ENCODE measurements around the gene WNT7A.
"Not testable (repeated sequence)": the region's sequence is repeated elsewhere in the genome, so short reads cannot be mapped to it uniquely, and the experiment has no call there.

WNT7A gene

GRCh38 chr3:13865106-13865505 is 14.8 kb downstream of the WNT7A start:
- DNase-seq: no peak

DNA sequence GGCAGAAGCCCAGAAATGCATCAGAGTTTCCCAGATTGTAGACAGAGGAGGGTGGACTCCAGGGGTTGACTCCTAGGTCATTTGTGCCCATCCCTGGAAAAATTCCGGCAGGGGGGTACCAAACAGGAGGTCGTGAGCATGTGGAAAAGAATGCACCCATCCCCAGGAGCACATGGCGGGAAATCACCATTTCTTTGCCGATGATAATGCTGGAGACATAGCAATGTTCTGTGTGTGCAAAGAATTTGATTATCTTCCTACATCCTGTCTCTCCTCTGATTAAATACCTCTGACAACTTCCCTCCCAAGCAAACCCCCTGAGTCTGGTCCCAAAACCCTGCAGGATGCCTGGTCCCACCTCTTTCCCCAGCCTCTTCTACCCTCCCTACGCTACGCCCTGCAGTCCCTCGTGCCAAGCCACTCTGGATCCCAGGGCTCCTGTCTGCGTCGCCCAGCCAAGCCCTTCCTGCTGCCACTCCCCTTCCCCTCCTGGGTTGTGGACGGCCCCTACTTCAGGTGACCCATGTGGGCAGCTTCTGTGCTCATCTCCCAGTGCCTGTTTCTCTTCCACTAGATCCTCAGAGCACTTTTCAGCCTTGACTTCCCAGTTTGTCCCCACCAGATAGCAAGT is 15.8 kb downstream of the WNT7A start:
- no peak for DNase-seq

DNA sequence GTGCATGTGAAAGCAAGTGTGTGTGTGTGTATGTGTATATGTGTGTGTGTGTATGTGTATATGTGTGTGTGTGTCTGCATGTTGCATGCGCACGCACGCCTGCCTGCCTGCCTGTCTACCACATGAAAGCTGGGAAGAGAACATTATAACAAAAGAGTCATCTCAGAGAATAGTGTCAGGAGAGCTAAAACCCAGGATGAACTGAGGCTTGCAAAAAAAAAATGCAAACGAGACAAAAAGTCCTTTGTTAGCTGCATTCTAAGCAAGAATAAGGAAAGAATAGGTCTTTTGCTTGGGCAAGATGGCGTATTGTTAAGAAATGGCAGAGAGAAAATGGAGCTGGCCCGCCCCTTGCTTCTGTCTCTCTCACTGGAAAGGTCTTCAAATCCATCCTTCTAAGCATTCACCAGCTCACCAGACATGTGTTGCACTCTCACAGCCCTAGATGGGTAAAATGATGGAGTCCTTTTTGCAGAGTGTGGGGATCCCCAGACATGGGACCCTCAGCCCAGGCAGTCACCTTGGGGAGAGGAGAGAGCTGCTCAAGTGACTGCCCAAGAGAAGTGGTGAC is 16.4 kb downstream of the WNT7A start:
- DNase-seq: no peak

DNA sequence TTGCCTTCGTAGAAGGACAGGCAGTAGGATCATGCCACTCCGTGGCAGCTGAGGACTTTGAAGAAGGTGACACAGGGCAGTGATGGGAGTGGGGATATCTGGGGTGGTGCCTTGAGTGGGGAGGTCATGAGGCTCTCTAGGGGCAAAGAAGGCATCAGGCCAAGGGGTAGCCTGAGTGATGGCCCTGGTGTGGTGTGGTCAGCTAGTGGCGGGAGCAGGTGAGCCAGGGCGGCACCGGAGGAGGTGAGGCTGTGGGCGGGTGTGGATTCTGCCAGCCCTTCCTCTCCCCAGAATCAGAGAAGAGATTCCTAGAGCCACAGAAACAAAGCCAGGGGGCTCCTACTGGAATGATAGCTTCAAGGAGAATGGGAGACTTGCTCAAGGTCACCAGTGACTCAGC is 18.4 kb downstream of the WNT7A start:
- no peak for DNase-seq

- DNase-seq: no peak
These were observed 19.9 kb downstream of the WNT7A start for GRCh38 chr3:13860001-13860400.

DNA sequence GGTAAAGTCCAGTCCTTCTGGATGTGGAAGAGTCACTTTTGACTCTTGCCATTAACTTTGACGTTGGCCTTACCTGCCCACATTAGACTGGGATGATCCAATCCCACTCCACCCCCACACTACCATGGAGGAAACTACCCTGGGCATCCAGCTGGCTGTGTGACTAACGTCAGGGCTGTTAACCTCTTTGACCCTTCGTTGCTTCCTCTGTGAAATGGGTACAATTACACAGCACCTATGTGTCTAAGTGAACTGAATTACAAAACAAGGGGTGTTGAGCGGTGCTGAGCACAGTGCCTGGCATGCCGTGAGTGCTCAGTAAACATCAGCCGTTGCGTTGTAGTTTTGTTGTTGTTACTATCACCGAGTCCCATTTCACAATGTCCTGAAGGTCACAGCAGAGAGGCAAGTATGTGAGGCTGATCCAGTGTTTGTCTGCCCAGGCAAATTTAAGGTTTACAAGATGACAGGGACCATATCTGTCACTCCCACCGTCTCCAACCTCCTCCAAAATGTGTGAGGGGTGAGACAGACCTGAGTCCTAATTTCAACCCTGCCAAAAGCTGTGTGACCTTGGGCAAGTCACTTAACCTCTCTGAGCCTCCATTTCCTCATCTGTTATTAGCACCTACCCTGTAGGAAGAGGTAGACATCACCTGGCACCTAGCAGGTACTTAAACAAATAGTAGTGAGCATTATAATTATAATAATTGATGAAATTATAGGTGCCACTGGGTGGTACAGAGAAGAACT is 20.9 kb downstream of the WNT7A start:
- DNase-seq: no peak

GRCh38 chr3:13857702-13858380 is 22.0 kb downstream of the WNT7A start:
- DNase-seq: no peak

- DNase-seq: not testable (repeated sequence)
These were observed 23.2 kb downstream of the WNT7A start for GRCh38 chr3:13856628-13857027.

DNA sequence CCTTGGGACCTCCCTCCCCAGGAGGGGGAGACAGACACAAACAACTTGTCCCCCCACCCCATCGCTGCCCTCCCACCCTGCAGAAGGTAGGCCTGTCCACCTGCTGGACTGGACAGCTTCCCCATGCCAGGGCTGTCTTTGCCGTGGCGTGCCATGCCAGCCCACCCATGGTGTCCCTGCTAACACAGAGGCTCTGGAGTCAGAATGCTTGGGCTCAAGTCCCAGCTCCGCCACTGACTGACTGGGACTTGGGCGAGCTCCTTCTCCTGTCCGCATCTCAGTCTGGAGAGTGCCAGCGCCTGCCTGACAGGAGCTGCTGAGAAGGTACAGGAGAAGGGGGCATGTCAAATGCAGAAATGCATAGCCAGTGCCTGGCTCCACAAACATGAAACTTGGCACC is 23.9 kb downstream of the WNT7A start:
- no peak for DNase-seq

DNA sequence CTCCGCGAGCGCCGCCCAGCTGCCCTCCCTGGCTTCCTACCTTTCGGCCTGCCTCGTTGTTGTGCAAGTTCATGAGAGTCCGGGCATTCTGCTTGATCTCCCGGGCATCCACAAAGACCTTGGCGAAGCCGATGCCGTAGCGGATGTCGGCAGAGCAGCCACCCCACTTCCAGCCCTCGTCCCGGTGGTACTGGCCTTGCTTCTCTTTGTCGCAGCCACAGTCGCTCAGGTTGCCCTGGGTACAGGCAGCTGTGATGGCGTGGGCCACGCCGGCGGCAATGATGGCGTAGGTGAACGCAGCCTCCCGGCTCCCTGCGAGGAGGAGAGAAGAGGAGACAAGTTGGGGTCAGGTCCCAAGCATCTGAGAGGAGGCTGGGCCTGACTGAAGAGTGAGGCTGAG is 25.4 kb downstream of the WNT7A start:
- no peak for DNase-seq

GRCh38 chr3:13853978-13854296 is 25.9 kb downstream of the WNT7A start:
- no peak for DNase-seq

GRCh38 chr3:13853256-13853977 is 26.5 kb downstream of the WNT7A start:
- no peak for DNase-seq

- DNase-seq: no peak
These were observed 27.2 kb downstream of the WNT7A start for GRCh38 chr3:13852638-13853009.

DNA sequence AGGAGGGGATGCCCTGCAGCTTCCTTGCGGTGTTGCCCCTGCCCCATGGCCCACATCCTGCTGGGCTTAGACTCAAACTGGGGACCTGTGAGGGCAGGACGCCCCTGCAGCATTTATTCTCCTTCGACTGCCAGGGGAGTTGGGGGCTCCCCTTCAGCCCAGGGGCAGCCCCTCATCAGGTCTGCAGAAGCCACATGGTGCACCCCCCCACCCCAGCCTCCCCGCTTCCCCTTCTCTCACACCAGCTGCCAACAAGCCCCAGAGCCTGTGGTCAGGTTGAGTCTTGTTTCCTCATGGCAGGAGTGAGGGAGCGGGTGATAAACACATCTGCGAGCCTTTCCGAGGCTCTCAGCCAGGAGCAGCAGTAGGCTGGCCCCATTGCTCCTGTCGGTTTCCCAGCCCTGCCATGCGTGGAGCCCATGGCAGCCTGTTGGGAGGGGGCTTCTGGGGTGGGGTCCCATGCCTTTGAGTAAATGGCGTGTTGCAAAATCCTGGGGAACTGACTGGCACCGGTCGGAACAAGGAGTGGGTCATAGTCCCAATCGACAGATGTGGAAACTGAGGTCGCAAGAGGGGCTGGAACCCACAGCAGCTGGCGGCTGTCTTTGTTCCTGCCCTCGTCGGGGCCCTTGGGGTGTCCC is 27.8 kb downstream of the WNT7A start:
- peak; percentile 21 for DNase-seq

GRCh38 chr3:13851091-13851849 is 28.6 kb downstream of the WNT7A start:
- no peak for DNase-seq

DNA sequence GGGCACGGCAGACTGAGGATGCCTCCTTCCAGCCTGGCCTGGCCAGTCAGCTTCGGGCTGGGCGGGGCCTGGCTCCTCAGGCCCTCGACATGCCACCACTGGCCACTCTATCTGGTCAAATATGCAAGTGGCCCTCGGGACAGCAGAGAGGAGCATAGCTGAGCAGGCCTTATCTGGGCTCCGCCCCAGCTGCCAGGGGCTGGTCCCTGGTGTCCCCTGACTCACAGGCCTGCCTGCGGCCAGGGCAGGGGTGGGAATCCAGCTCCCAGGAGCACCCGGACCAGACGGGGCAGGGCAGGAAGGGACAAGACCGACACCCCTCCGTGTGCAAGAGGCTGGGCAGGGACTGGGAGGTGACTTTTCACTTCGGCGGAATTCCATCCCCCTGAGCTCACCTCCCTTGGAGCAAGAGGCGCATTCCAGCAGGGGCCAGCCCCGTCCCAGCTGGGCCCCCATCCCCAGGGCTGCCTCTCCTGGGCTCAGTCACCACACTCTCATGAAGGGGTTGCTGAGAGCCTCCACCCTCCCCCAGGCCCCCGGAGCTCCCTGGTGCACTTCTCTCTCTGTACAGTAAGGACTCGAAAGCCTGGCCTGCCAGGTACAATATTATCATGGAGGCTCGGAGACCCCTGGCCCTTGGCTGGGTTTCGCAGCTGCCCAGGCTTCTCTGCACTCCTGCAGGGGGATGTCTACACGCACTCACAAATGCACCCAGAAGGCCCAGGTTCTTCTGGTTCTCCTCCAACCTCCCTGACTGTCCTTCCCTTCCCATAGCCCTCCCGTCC is 29.5 kb downstream of the WNT7A start:
- no peak for DNase-seq

DNA sequence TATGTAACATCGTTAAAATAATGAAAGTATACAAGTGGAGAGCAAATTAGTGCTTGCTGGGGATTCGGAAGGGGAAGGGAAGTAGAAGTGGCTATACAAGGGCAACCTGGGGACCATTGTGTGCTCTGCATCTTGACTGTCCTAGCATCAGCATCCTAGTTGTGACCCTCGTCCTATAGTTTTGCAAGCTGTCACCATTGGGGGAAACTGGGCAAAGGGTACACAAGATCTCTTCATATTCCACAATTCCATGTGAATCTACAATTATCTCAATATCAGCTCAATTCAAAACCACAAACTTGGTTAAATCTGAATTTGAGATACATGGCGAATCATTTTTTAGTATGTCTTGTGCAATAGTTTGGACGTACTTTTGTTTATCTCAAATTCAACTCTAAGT is 30.9 kb downstream of the WNT7A start:
- no peak for DNase-seq

GRCh38 chr3:13846716-13847570 is 32.9 kb downstream of the WNT7A start:
- DNase-seq: no peak

DNA sequence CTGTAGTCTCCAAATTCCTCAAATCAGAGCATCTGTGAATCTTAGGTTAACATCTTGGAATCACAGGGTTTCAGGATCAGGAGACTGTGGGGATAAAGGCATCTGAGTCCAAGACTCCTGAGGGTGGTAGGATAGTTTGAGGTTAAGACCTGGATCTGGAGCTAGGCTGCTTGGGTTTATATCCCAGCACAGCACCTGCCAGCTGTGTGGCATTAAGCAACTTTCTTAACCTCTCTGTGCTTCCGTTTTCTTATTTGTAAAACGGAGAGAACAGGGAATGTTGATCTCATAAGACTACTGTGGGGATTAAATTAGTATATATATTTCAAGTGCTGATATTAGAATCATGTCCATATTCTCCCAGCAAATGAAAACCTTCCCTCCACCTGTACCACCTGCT is 33.6 kb downstream of the WNT7A start:
- DNase-seq: no peak

GRCh38 chr3:13845806-13846205 is 34.1 kb downstream of the WNT7A start:
- DNase-seq: no peak

All from MV-4-11 (cell line).